ENCODE results near the gene PDE4A.

GRCh38 chr19:10428996-10429381, 8.7 kb downstream of the PDE4A start:
- TF ChIP-seq CTCF (IDR thresholded peaks at IDR 0.05), result no peak
- TF ChIP-seq POLR2A (IDR thresholded peaks at IDR 0.05), result no peak
